GM12878 (cell line): Measurements from ENCODE around the gene SRRM2. TPM values are rescaled to one million over a fixed set of nuclear protein-coding genes. Genes with fewer than 3 reads are reported as not detected.

Source experiments
- ATAC-seq: fragments of 200-7000 bp; cut with Tn5 transposase; 3 replicates; pipeline ENCODE4 v1.9.1; 2020; ENCODE audit warnings: mild to moderate bottlenecking, moderate library complexity
- BruUV-seq: library from RNA; stranded (reverse); fragments of 400-500 nt; replicated peaks from 2 replicates; lab custom pipeline; 2021; lab: Mats Ljungman, UMichigan
- CTCF ChIA-PET: fragments of 300-600 bp; sonication (Branson Sonifier 250); formaldehyde crosslinking; extraction: SDS; loops from one replicate; lab custom pipeline; 2021; ENCODE audit warnings: inconsistent platforms; lab: Yijun Ruan, JAX
- POLR2A ChIA-PET: fragments of 350-600 bp; formaldehyde crosslinking; extraction: SDS; loops from one replicate; lab custom pipeline; 2021; ENCODE audit warnings: inconsistent platforms; lab: Charles Lee
- RAD21 ChIA-PET: fragments of 300-600 bp; sonication (Branson Sonifier 250); formaldehyde crosslinking; loops from one replicate; lab custom pipeline; 2023; ENCODE audit warnings: antibody characterized with exemption; ENCODE audit not compliant: unreplicated experiment; lab: Charles Lee
- SMC1A ChIA-PET: fragments of 300-600 bp; sonication (Branson Sonifier 250); formaldehyde crosslinking; loops from one replicate; lab custom pipeline; 2023; ENCODE audit not compliant: unreplicated experiment, uncharacterized antibody; lab: Charles Lee
- DNase-seq: peaks from one replicate; pipeline ENCODE4 v3.0.0-alpha.2; 2011; ENCODE audit warnings: low read depth, low spot score
- FAIRE-seq: peaks from 3 replicates; lab custom pipeline; 2011; peaks lifted over from hg19 to GRCh38; lab: Jason Lieb, UNC
- H2AFZ ChIP-seq: 2 replicates; pipeline ENCODE4 v1.6.0; 2011; ENCODE audit warnings: low read depth, low read length, control low read depth; ENCODE audit not compliant: control insufficient read depth
- H3K27ac ChIP-seq: 2 replicates; pipeline ENCODE4 v1.5.1; 2011; ENCODE audit warnings: control low read depth; ENCODE audit not compliant: control insufficient read depth, insufficient read depth
- H3K27me3 ChIP-seq, 2 experiments: replicated peaks in 1 of 2; 2 replicates each; pipeline versions ENCODE4 v1.6.0 to v1.6.1; 2011; ENCODE audit warnings: low read length in 1 of 2; ENCODE audit not compliant: control insufficient read depth in 2 of 2, insufficient read depth in 2 of 2
- H3K36me3 ChIP-seq, 2 experiments: 2 replicates each; pipeline ENCODE4 v1.5.1; 2011; ENCODE audit warnings: low read length in 1 of 2; ENCODE audit not compliant: control insufficient read depth in 2 of 2, insufficient read depth in 2 of 2
- H3K4me1 ChIP-seq: 2 replicates; pipeline ENCODE4 v1.6.1; 2011; ENCODE audit warnings: mild to moderate bottlenecking, low read length, moderate library complexity, mixed read lengths; ENCODE audit not compliant: control insufficient read depth, insufficient read depth
- H3K4me2 ChIP-seq: 2 replicates; pipeline ENCODE4 v1.6.0; 2011; ENCODE audit warnings: control low read depth; ENCODE audit not compliant: control insufficient read depth, insufficient read depth
- H3K4me3 ChIP-seq: fragments of 200-600 bp; sonication (generic); 2 replicates; pipeline ENCODE4 v1.5.1; 2016
- H3K79me2 ChIP-seq: 2 replicates; pipeline ENCODE4 v1.6.0; 2011; ENCODE audit warnings: low read length; ENCODE audit not compliant: control insufficient read depth, insufficient read depth
- H3K9ac ChIP-seq: 2 replicates; pipeline ENCODE4 v1.8.0; 2011; ENCODE audit warnings: low read length, control low read depth, mixed read lengths; ENCODE audit not compliant: control insufficient read depth, insufficient read depth
- H3K9me3 ChIP-seq: replicated peaks from 3 replicates; pipeline ENCODE4 v1.5.1; 2011; ENCODE audit warnings: mild to moderate bottlenecking, low read length; ENCODE audit not compliant: control insufficient read depth, insufficient read depth
- H4K20me1 ChIP-seq: 2 replicates; pipeline ENCODE4 v1.6.0; 2011; ENCODE audit not compliant: control insufficient read depth, insufficient read depth
- ATF3 ChIP-seq: IDR thresholded peaks from 2 replicates; pipeline ENCODE4 v1.6.1; 2011; ENCODE audit warnings: low read depth, mild to moderate bottlenecking, low read length, moderate library complexity, borderline replicate concordance; ENCODE audit errors: extremely low read depth
- HCFC1 ChIP-seq: fragments of 150-350 bp; IDR thresholded peaks from 2 replicates; pipeline ENCODE4 v1.6.1; 2014; ENCODE audit warnings: low read length
- IKZF2 ChIP-seq, 2 experiments: fragments of 450-650 bp; IDR thresholded peaks; 2 replicates each; pipeline ENCODE4 v1.6.1; 2017; ENCODE audit warnings: mild to moderate bottlenecking in 2 of 2, moderate library complexity in 2 of 2
- WRNIP1 ChIP-seq: IDR thresholded peaks from 2 replicates; pipeline ENCODE4 v1.6.1; 2011; ENCODE audit warnings: low read depth, low read length, improper control_type of control experiment, borderline replicate concordance
- ZBTB11 ChIP-seq: fragments of 450-650 bp; formaldehyde crosslinking; IDR thresholded peaks from 2 replicates; pipeline ENCODE4 v1.5.0; 2022; ENCODE audit warnings: mild to moderate bottlenecking, missing genetic modification characterization
- ZBTB4 ChIP-seq: fragments of 450-650 bp; formaldehyde crosslinking; IDR thresholded peaks from 2 replicates; pipeline ENCODE4 v1.4.0; 2022; ENCODE audit warnings: mild to moderate bottlenecking, moderate library complexity
- WGBS: methylation state at CpG from one replicate; pipeline ENCODE4 v1.1.6; 2016; ENCODE audit warnings: low lambda C conversion rate; ENCODE audit not compliant: insufficient replicate concordance, insufficient coverage; ENCODE audit errors: missing lambda C conversion rate; 5-methylcytosine and 5-hydroxymethylcytosine counted together
- in situ Hi-C: fragments of 300-500 bp; cut with MboI; formaldehyde crosslinking; loops from 9 replicates; pipeline ENCODE4 v1.14.3; 2018; ENCODE audit warnings: mixed read lengths
- intact Hi-C: fragments of 100-400 bp; cut with micrococcal nuclease; formaldehyde crosslinking; loops from one replicate; pipeline ENCODE4 v1.14.2; 2022; ENCODE audit not compliant: unreplicated experiment
- polyA plus RNA-seq, 11 experiments: library from polyadenylated mRNA; depleted of rRNA in 4 of 11; unstranded in 6 of 11; stranded (reverse) in 5 of 11; fragments of >200 nt; fragmentation: Nextera tagmentation in 4 of 11; fragmentation: Illumina TruSeq in 1 of 11; extraction: Ambion mirVana in 4 of 11; extraction: Trizol in 1 of 11; gene quantifications; 1 replicate in 1 of 11; 2 replicates in 10 of 11; pipeline versions ENCODE4 v1.2.1 to v1.2.3, GENCODE V29; 2011 to 2016; ENCODE audit warnings: inconsistent platforms in 2 of 11, missing spikeins in 2 of 11, low read depth in 1 of 11
- total RNA-seq, 4 experiments: library from RNA; depleted of rRNA in 3 of 4; stranded (reverse); fragments of >200 nt in 3 of 4; fragmentation: Illumina TruSeq in 1 of 4; extraction: Trizol in 1 of 4; gene quantifications; 2 replicates each; pipeline versions ENCODE4 v1.2.1 to v1.2.3, GENCODE V29; 2013 to 2021
- TF ChIP-seq, protein P1 (sequence below): IDR thresholded peaks from 2 replicates; pipeline ENCODE4 v1.6.1; 2011; ENCODE audit warnings: mild to moderate bottlenecking, low read depth, low read length, moderate library complexity; ENCODE audit not compliant: insufficient replicate concordance

The SRRM2 gene
- total and polyA plus RNA-seq, 10 of the 15 experiments (the other 5 are each of a cell fraction or from before 2014, with no cell fraction given): 30.1 to 502 (median 196) TPM

DNA sequence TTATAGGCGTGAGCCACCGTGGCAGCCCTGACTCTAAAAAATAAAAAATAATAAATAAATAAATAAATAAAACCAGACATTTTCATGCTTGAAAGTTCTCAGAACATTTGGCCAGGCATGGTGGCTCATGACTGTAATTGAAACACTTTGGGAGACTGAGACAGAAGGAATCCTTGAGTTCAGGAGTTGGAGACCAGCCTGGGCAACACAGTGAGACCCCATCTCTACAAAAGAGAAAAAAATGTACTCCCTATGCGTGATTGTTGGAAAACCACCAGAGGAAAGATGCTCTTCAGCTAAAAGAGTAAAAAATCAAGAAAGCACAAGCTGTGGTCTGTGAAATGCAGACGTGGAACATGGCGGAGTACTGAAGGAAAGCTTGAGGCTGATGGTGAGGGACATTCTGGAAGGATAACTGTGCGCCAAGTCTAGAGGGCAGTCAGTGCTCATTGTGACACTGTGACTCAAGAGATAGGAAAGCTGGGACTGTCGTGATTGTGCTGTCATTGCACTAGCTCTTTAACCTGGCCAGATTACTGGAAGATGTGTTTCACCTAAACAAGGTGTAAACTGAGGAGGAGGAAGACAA, 28.3 kb upstream of the SRRM2 start (continued):
- no peak for TF ChIP-seq ZBTB11 (CRISPR knock-in tag)
- no peak for TF ChIP-seq IKZF2 (IDR thresholded peaks at IDR 0.05)
- TF ChIP-seq, protein P1, sequence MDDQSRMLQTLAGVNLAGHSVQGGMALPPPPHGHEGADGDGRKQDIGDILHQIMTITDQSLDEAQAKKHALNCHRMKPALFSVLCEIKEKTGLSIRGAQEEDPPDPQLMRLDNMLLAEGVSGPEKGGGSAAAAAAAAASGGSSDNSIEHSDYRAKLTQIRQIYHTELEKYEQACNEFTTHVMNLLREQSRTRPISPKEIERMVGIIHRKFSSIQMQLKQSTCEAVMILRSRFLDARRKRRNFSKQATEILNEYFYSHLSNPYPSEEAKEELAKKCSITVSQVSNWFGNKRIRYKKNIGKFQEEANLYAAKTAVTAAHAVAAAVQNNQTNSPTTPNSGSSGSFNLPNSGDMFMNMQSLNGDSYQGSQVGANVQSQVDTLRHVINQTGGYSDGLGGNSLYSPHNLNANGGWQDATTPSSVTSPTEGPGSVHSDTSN: no peak

- ATAC-seq: no peak
- H3K4me3 ChIP-seq: no peak overlapping the region
- H3K9ac ChIP-seq: no peak overlapping the region
- H3K9me3 ChIP-seq: no peaks in the 10 kb centered on the region
- ChIA-PET POLR2A (interaction anchor here (0.6 kb wide), 1 partner anchor 508 kb away, joined by 6 read pairs; no protein-coding TSS in a partner anchor), RAD21 (interaction anchor here (0.6 kb wide), 1 partner anchor 382 kb away, joined by 3 read pairs; no protein-coding TSS in a partner anchor), SMC1A (interaction anchor here (0.6 kb wide), 1 partner anchor 191 kb away, joined by 3 read pairs; no protein-coding TSS in a partner anchor), CTCF (no interaction called here)
- no peak for DNase-seq
- H3K4me2 ChIP-seq: no peak overlapping the region
- FAIRE-seq: no peak
- intact Hi-C loops: loop anchor here (10.0 kb wide), 1 partner anchor 140 kb away; no protein-coding TSS in a partner anchor
- no peaks in the 10 kb centered on the region for H3K36me3 ChIP-seq
- no TSS peak for BruUV-seq
- H3K27me3 ChIP-seq: no peaks in the 10 kb centered on the region; a peak in 1 of 4 replicates
- H2AFZ ChIP-seq: no peak overlapping the region
- H3K27ac ChIP-seq: no peak overlapping the region
- H4K20me1 ChIP-seq: no peaks in the 10 kb centered on the region
- H3K4me1 ChIP-seq: 0 out of 2 replicates have a peak, but pooled peaks cover 6% of the 10 kb centered on the region
- in situ Hi-C loops: no loop called here
- H3K79me2 ChIP-seq: no peaks in the 10 kb centered on the region
- WGBS: 25% methylated on average over 16 of the region's 16 CpGs
- TF ChIP-seq, protein P1: no peak
- TF ChIP-seq HCFC1 (no peak), ZBTB4 (CRISPR knock-in tag) (no peak), WRNIP1 (no peak), ATF3 (no peak)
Observed at GRCh38 chr16:2724816-2725348, 27.6 kb upstream of the SRRM2 start.
